HS-27A (cell line): Measurements from ENCODE around the gene MAPK1IP1L.

ENCODE experiments used
- DNase-seq: peaks from one replicate; pipeline ENCODE4 v3.0.0-alpha.2; 2012; ENCODE audit warnings: low read depth, missing footprints

MAPK1IP1L gene

GRCh38 chr14:55097881-55098560 lies 46.6 kb downstream of the MAPK1IP1L start:
- DNase-seq = no peak

GRCh38 chr14:55098561-55098898 lies 47.1 kb downstream of the MAPK1IP1L start:
- DNase-seq = no peak

- no peak for DNase-seq
Measured at GRCh38 chr14:55099756-55100155, 48.3 kb downstream of the MAPK1IP1L start.

GRCh38 chr14:55101698-55102097 lies 50.3 kb downstream of the MAPK1IP1L start:
- no peak for DNase-seq

GRCh38 chr14:55102141-55102621 lies 50.7 kb downstream of the MAPK1IP1L start:
- DNase-seq = peak; percentile 59

- DNase-seq = peak; percentile 91
Measured at GRCh38 chr14:55103005-55103640, 51.7 kb downstream of the MAPK1IP1L start.

- DNase-seq = no peak
Measured at GRCh38 chr14:55103971-55104954, 52.8 kb downstream of the MAPK1IP1L start.

GRCh38 chr14:55105991-55106390 lies 54.5 kb downstream of the MAPK1IP1L start:
- DNase-seq = no peak

- DNase-seq = peak; percentile 91
Measured at GRCh38 chr14:55107766-55108554, 56.5 kb downstream of the MAPK1IP1L start.

- DNase-seq = no peak
Measured at GRCh38 chr14:55109836-55110235, 58.4 kb downstream of the MAPK1IP1L start.

- no peak for DNase-seq
Measured at GRCh38 chr14:55111122-55111708, 59.8 kb downstream of the MAPK1IP1L start.

GRCh38 chr14:55114720-55115119 lies 63.3 kb downstream of the MAPK1IP1L start:
- no peak for DNase-seq

- no peak for DNase-seq
Measured at GRCh38 chr14:55115460-55115859, 64.0 kb downstream of the MAPK1IP1L start.

- DNase-seq = no peak
Measured at GRCh38 chr14:55115861-55116245, 64.4 kb downstream of the MAPK1IP1L start.

- DNase-seq = no peak
Measured at GRCh38 chr14:55116246-55117030, 65.0 kb downstream of the MAPK1IP1L start.

GRCh38 chr14:55117803-55118441 lies 66.5 kb downstream of the MAPK1IP1L start:
- DNase-seq = no peak

GRCh38 chr14:55118761-55119160 lies 67.3 kb downstream of the MAPK1IP1L start:
- no peak for DNase-seq
